HFFc6 (cell line): ENCODE results near the gene RIMBP3B. TPM values are rescaled to one million over a fixed set of nuclear protein-coding genes. Genes with fewer than 3 reads are reported as not detected.
"Not testable (repeated sequence)": the region's sequence is repeated elsewhere in the genome, so short reads cannot be mapped to it uniquely, and the experiment has no call there.

Experiments used
- DNase-seq: peaks from one replicate; pipeline ENCODE4 v3.0.0-alpha.2; 2018
- H3K27ac Mint-ChIP-seq: 2 replicates; pipeline ENCODE4 v1.8.0; 2020; ENCODE audit warnings: mild to moderate bottlenecking, mixed read lengths
- H3K27me3 Mint-ChIP-seq: 2 replicates; pipeline ENCODE4 v1.8.0; 2021; ENCODE audit warnings: mild to moderate bottlenecking, moderate library complexity, mixed read lengths; ENCODE audit not compliant: insufficient read depth
- H3K36me3 Mint-ChIP-seq: 2 replicates; pipeline ENCODE4 v1.8.0; 2021; ENCODE audit warnings: low read depth, mixed read lengths
- H3K4me1 Mint-ChIP-seq: 2 replicates; pipeline ENCODE4 v1.8.0; 2020; ENCODE audit warnings: low read depth, mixed read lengths
- H3K4me3 Mint-ChIP-seq: 2 replicates; pipeline ENCODE4 v1.8.0; 2020; ENCODE audit warnings: mild to moderate bottlenecking, moderate library complexity, mixed read lengths
- H3K9me3 Mint-ChIP-seq: 2 replicates; pipeline ENCODE4 v1.8.0; 2020; ENCODE audit warnings: mild to moderate bottlenecking, mixed read lengths
- long read RNA-seq: library from polyadenylated mRNA; unstranded; transcript quantifications from one replicate; pipeline ENCODE4 v2.0.0, GENCODE V29; 2019
- total RNA-seq, 6 experiments: library from RNA; stranded (reverse); fragmentation: NEBNext Ultra II Directional; extraction: Animal tissue kit (Norgen Biotek cat#: 25700); gene quantifications; 2 replicates in 1 of 6; 3 replicates in 5 of 6; pipeline ENCODE4 v1.2.3, GENCODE V29; 2021

The RIMBP3B gene, protein sequence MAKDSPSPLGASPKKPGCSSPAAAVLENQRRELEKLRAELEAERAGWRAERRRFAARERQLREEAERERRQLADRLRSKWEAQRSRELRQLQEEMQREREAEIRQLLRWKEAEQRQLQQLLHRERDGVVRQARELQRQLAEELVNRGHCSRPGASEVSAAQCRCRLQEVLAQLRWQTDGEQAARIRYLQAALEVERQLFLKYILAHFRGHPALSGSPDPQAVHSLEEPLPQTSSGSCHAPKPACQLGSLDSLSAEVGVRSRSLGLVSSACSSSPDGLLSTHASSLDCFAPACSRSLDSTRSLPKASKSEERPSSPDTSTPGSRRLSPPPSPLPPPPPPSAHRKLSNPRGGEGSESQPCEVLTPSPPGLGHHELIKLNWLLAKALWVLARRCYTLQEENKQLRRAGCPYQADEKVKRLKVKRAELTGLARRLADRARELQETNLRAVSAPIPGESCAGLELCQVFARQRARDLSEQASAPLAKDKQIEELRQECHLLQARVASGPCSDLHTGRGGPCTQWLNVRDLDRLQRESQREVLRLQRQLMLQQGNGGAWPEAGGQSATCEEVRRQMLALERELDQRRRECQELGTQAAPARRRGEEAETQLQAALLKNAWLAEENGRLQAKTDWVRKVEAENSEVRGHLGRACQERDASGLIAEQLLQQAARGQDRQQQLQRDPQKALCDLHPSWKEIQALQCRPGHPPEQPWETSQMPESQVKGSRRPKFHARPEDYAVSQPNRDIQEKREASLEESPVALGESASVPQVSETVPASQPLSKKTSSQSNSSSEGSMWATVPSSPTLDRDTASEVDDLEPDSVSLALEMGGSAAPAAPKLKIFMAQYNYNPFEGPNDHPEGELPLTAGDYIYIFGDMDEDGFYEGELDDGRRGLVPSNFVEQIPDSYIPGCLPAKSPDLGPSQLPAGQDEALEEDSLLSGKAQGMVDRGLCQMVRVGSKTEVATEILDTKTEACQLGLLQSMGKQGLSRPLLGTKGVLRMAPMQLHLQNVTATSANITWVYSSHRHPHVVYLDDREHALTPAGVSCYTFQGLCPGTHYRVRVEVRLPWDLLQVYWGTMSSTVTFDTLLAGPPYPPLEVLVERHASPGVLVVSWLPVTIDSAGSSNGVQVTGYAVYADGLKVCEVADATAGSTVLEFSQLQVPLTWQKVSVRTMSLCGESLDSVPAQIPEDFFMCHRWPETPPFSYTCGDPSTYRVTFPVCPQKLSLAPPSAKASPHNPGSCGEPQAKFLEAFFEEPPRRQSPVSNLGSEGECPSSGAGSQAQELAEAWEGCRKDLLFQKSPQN (N-terminal part only)
- total RNA-seq = under 1 TPM; 0.17 to 0.43 (median 0.33) TPM
- long read RNA-seq, full-length matches to known transcripts = 1 of 1 reads
- long read RNA-seq, partial matches to known transcripts = 0 of 1 reads
- long read RNA-seq, other reads (novel, unspliced or antisense) = 0 of 1 reads

DNA sequence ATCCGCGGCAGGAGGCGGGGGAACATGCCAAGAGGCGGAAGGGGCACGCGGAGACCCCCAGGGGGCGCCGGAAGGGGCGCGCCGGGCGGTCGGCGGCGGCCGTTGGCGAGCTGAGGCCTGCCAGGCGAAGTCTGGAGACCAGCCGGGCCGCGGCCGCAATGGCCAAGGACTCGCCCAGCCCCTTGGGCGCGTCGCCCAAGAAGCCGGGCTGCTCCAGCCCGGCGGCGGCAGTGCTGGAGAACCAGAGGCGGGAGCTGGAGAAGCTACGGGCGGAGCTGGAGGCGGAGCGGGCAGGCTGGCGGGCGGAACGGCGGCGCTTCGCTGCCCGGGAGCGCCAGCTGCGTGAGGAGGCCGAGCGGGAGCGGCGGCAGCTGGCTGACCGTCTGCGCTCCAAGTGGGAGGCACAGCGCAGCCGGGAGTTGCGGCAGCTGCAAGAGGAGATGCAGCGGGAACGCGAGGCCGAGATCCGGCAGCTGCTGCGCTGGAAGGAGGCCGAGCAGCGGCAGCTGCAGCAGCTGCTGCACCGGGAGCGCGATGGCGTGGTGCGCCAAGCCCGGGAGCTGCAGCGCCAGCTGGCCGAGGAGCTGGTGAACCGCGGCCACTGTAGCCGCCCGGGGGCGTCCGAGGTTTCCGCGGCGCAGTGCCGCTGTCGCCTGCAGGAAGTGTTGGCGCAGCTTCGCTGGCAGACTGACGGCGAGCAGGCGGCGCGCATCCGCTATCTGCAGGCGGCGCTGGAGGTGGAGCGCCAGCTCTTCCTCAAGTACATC lies at the start of gene RIMBP3B:
Gene RIMBP3B, plus strand, starts transcription at position 51 of the 767 bp plus-strand sequence. Its CDS starts 108 bp downstream, at position 159.
- H3K27ac Mint-ChIP-seq, H3K9me3 Mint-ChIP-seq, H3K27me3 Mint-ChIP-seq, H3K36me3 Mint-ChIP-seq, H3K4me1 Mint-ChIP-seq, H3K4me3 Mint-ChIP-seq, DNase-seq: not testable (repeated sequence)

DNA sequence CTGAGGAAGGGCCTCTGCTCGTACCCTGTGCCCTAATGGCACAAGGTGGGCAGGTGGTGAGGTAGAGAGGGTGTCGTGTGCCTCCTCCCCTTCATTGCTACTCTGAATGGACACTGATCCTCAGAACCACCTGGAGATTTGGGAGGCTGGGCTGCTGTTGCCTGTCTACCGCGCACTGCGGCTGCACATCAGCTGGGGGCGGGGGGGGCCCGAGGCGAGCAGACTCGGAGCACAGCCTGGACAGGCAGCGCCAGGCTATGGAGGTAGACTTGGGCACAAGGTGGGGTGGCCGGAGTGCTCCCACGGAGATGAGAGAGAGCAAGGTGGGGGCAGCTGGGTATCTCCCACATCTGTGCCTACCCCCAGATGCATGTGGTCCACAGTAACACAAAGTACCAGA lies 26.0 kb upstream of the RIMBP3B start:
- not testable (repeated sequence) for H3K27me3 Mint-ChIP-seq, H3K36me3 Mint-ChIP-seq, H3K9me3 Mint-ChIP-seq, H3K27ac Mint-ChIP-seq, H3K4me3 Mint-ChIP-seq, H3K4me1 Mint-ChIP-seq, DNase-seq

- not testable (repeated sequence) for DNase-seq, H3K27ac Mint-ChIP-seq, H3K4me3 Mint-ChIP-seq, H3K27me3 Mint-ChIP-seq, H3K4me1 Mint-ChIP-seq, H3K36me3 Mint-ChIP-seq, H3K9me3 Mint-ChIP-seq
Observed at GRCh38 chr22:21360525-21360924, 23.0 kb upstream of the RIMBP3B start.

- not testable (repeated sequence) for H3K27me3 Mint-ChIP-seq, DNase-seq, H3K36me3 Mint-ChIP-seq, H3K4me1 Mint-ChIP-seq, H3K27ac Mint-ChIP-seq, H3K4me3 Mint-ChIP-seq, H3K9me3 Mint-ChIP-seq
Observed at GRCh38 chr22:21362473-21362872, 21.1 kb upstream of the RIMBP3B start.

GRCh38 chr22:21363061-21363460 lies 20.5 kb upstream of the RIMBP3B start:
- H3K9me3 Mint-ChIP-seq, DNase-seq, H3K4me3 Mint-ChIP-seq, H3K27ac Mint-ChIP-seq, H3K27me3 Mint-ChIP-seq, H3K4me1 Mint-ChIP-seq, H3K36me3 Mint-ChIP-seq: not testable (repeated sequence)

GRCh38 chr22:21363803-21364202 lies 19.7 kb upstream of the RIMBP3B start:
- not testable (repeated sequence) for H3K9me3 Mint-ChIP-seq, H3K4me1 Mint-ChIP-seq, H3K27me3 Mint-ChIP-seq, DNase-seq, H3K27ac Mint-ChIP-seq, H3K4me3 Mint-ChIP-seq, H3K36me3 Mint-ChIP-seq

DNA sequence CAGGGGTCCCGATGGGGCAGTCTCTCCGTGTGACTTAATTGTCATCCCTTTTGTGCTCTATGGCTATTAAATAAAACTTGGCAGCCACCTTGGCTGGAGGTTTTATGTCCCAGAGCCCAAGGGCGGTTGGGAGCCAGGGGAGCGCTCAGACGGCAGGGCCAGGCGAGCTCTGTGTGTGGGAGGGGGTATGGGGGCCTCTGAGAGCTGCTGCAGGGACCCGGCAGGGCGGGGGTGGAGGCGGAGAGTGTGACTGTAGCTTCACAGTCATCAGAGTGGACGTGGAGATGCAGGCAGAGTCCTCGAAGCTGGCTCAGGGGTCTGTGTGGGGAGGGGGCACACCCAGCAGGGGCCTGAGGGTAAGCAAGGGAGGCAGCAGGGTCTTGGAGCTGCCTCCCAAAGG lies 19.2 kb upstream of the RIMBP3B start:
- not testable (repeated sequence) for H3K4me3 Mint-ChIP-seq, H3K4me1 Mint-ChIP-seq, DNase-seq, H3K27me3 Mint-ChIP-seq, H3K9me3 Mint-ChIP-seq, H3K27ac Mint-ChIP-seq, H3K36me3 Mint-ChIP-seq

- not testable (repeated sequence) for H3K4me1 Mint-ChIP-seq, H3K27me3 Mint-ChIP-seq, H3K27ac Mint-ChIP-seq, DNase-seq, H3K4me3 Mint-ChIP-seq, H3K36me3 Mint-ChIP-seq, H3K9me3 Mint-ChIP-seq
Observed at GRCh38 chr22:21365337-21365736, 18.2 kb upstream of the RIMBP3B start.

DNA sequence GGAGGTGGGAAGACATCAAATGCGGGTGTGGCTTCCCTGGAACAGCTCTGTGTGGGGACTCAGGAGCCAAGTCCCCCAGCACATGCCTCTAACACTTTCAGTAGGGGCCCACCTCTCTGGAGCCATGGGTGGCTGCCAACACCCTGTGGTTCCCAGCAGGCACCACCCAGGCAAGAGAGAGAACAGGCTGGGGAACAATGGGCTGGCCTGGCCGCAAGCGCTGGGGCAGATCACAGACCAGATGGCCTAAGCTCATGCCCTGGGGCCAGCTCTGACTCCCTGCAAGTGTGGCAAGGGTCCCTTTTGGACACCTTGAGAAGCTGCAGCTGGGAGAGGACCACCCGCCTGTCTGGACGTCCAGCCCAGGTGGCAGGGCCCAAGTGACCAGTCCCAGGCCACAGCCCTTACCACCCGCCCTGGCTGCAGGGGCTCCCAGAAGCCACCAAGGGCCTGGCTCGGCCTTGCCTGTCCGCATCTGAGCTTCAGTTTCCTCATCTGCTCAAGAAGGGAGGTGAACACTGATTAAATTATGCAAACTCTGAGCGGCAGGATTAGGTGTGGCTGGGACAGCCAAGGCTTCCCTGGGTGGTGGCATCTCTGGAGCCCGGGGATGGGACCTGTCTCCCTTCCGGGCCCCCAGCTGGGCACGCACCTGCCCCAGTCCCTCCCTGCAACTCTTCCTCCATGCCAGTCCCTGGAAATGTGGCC lies 14.8 kb upstream of the RIMBP3B start:
- H3K27me3 Mint-ChIP-seq, H3K27ac Mint-ChIP-seq, H3K9me3 Mint-ChIP-seq, H3K4me1 Mint-ChIP-seq, H3K36me3 Mint-ChIP-seq, DNase-seq, H3K4me3 Mint-ChIP-seq: not testable (repeated sequence)

DNA sequence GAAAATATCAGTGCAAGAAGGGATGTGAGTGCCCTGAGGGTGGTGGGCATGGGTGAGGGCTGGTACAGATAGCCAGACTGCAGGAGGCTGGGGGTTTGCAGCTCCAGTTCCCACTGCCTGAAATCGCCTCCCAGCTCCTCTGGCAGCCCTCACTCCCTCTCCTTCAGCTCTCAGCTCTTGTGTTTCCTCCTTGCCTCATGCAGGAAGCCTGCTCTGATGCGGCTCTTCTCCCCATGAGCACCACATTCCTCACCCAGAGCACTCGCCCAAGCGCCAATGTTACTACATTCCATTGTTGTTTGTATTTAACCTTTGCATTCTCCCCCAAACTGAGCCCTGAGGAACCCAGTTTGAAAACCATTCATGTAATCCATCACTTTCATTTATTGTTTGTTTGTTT lies 7.7 kb upstream of the RIMBP3B start:
- not testable (repeated sequence) for H3K4me1 Mint-ChIP-seq, H3K9me3 Mint-ChIP-seq, H3K4me3 Mint-ChIP-seq, H3K27ac Mint-ChIP-seq, H3K27me3 Mint-ChIP-seq, DNase-seq, H3K36me3 Mint-ChIP-seq

GRCh38 chr22:21384468-21385357 lies 1.2 kb downstream of the RIMBP3B start:
- H3K27ac Mint-ChIP-seq, DNase-seq, H3K27me3 Mint-ChIP-seq, H3K4me1 Mint-ChIP-seq, H3K4me3 Mint-ChIP-seq, H3K36me3 Mint-ChIP-seq, H3K9me3 Mint-ChIP-seq: not testable (repeated sequence)
